K562 (cell line): ENCODE results near the gene ATL3. TPM values are rescaled to one million over a fixed set of nuclear protein-coding genes. Genes with fewer than 3 reads are reported as not detected.

ENCODE experiments used
- CSDE1 ChIP-seq, 2 experiments: fragments of 450-650 bp; IDR thresholded peaks; 2 replicates each; pipeline ENCODE4 v1.6.1; 2016; ENCODE audit warnings: mild to moderate bottlenecking in 1 of 2
- ESRRB ChIP-seq: fragments of 250-450 bp; sonication (Bioruptor Pico); IDR thresholded peaks from 2 replicates; pipeline ENCODE4 v1.5.0; 2020; ENCODE audit warnings: mild to moderate bottlenecking, moderate library complexity, borderline replicate concordance
- FOS ChIP-seq: IDR thresholded peaks from 3 replicates; pipeline ENCODE4 v1.6.1; 2011; ENCODE audit not compliant: insufficient read length; ENCODE audit errors: extremely low read depth
- HCFC1 ChIP-seq: IDR thresholded peaks from 2 replicates; pipeline ENCODE4 v1.6.1; 2012; ENCODE audit warnings: low read depth, low read length, improper control_type of control experiment
- HDAC6 ChIP-seq: IDR thresholded peaks from 2 replicates; pipeline ENCODE4 v1.6.1; 2012; ENCODE audit warnings: low read depth, mild to moderate bottlenecking, control low read depth, inconsistent platforms, low read length, moderate library complexity
- NR1H2 ChIP-seq: sonication (generic); formaldehyde crosslinking; IDR thresholded peaks from 2 replicates; pipeline ENCODE4 v1.4.0; 2020; ENCODE audit warnings: mild to moderate bottlenecking, missing genetic modification reagents
- RUNX1 ChIP-seq: sonication (generic); IDR thresholded peaks from 2 replicates; pipeline ENCODE4 v1.6.1; 2016; ENCODE audit warnings: antibody characterized with exemption, low read depth
- SIN3B ChIP-seq: fragments of 450-650 bp; IDR thresholded peaks from 2 replicates; pipeline ENCODE4 v1.6.1; 2017; ENCODE audit warnings: low read depth, mild to moderate bottlenecking, moderate library complexity
- U2AF2 ChIP-seq: fragments of 200-400 bp; formaldehyde crosslinking; optimal IDR thresholded peaks from 2 replicates; pipeline ENCODE3; 2017; ENCODE audit warnings: low read depth, mild to moderate bottlenecking, low read length
- ZBTB7A ChIP-seq: IDR thresholded peaks from 2 replicates; pipeline ENCODE4 v1.6.1; 2011; ENCODE audit warnings: low read depth, mild to moderate bottlenecking, low read length, moderate library complexity, borderline replicate concordance; ENCODE audit not compliant: control insufficient read depth
- ZNF134 ChIP-seq: fragments of 250-450 bp; sonication (Bioruptor Pico); conservative IDR thresholded peaks from 2 replicates; pipeline ENCODE4 v1.4.0; 2020
- ZNF76 ChIP-seq: fragments of 250-450 bp; sonication (Bioruptor Pico); IDR thresholded peaks from 2 replicates; pipeline ENCODE4 v1.4.0; 2020; ENCODE audit warnings: mild to moderate bottlenecking, moderate library complexity, borderline replicate concordance
- polyA plus RNA-seq, 8 experiments: library from polyadenylated mRNA; depleted of rRNA in 4 of 8; stranded (reverse) in 5 of 8; unstranded in 3 of 8; fragments of >200 nt; fragmentation: Nextera tagmentation in 2 of 8; fragmentation: Illumina TruSeq in 1 of 8; extraction: Ambion mirVana in 2 of 8; extraction: Trizol in 1 of 8; gene quantifications; 2 replicates each; pipeline versions ENCODE4 v1.2.1 to v1.2.3, GENCODE V29; 2011 to 2014; ENCODE audit warnings: inconsistent platforms in 1 of 8, missing spikeins in 1 of 8
- total RNA-seq, 7 experiments: library from RNA; depleted of rRNA in 6 of 7; stranded (reverse); fragments of >200 nt in 6 of 7; fragmentation: Illumina TruSeq in 2 of 7; extraction: Trizol in 2 of 7; gene quantifications; 2 replicates each; pipeline versions ENCODE4 v1.2.1 to v1.2.3, GENCODE V29; 2011 to 2021; ENCODE audit warnings: low replicate concordance in 1 of 7
- TF ChIP-seq, protein P1 (sequence below): sonication (generic); formaldehyde crosslinking; IDR thresholded peaks from 2 replicates; pipeline ENCODE4 v1.8.1; 2023; ENCODE audit warnings: mild to moderate bottlenecking, missing genetic modification reagents
- TF ChIP-seq, protein P2 (sequence below): fragments of 250-450 bp; sonication (Bioruptor Pico); IDR thresholded peaks from 2 replicates; pipeline ENCODE4 v1.5.0; 2021
- TF ChIP-seq, protein P3 (sequence below): fragments of 450-650 bp; formaldehyde crosslinking; IDR thresholded peaks from 2 replicates; pipeline ENCODE4 v1.4.0; 2022; ENCODE audit warnings: missing genetic modification characterization

Gene ATL3
- total and polyA plus RNA-seq, 9 of the 15 experiments (the other 6 are each of a cell fraction or from before 2014, with no cell fraction given) = 18.2 to 39.8 (median 23.9) TPM

DNA sequence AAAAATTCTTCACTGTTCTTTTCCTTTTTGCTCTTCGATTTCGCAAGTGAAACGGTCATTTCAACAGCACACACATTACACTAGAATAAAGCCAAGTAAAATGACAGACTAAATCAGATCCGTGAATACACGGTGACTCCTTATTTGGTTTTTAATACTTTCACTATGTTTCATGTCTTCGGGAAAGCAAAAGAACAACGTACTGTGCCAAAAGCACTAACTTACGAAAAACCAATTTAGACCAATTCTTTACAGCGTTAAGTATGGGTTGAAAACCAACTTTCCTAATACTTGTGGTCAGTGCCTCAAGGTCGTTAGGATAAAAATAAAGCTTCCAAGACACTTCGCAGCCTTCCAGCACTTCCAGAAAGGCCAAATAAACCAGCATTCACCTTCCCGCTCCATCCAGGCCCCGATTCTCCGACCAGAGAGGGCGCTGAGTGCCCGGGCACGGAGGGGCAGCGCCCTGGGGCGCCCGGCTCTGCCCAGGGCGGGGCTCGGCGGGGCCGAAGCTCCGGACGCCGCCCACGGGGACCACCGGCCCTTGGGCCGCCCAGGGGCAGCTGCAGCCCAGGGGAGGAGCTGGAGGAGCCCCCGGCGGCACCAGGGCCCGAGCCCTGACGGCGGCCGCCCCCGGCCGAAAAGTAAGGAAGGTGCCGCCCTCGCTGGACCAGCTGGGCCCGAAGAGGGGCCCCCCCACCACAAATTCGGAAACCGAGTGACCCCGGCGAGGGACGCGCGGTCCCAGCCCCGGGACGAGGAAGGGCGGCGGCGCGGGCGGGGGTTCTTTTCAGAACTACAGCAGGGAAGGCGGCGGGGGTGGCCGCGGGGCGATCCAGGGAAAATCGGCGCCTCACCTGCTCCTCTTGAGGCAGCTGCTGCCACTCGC is 499 bp downstream of the ATL3 start (continued):
- TF ChIP-seq CSDE1 (IDR thresholded peaks at IDR 0.05) (no peak), SIN3B (no peak), ZNF134 (no peak), ZNF76 (no peak), U2AF2 (no peak), ZBTB7A (peak; percentile 63; the same call in 1 of the 2 replicates), RUNX1 (no peak), ESRRB (CRISPR knock-in tag) (no peak), HDAC6 (no peak), HCFC1 (no peak), NR1H2 (no peak), FOS (no peak)
- TF ChIP-seq, protein P1, sequence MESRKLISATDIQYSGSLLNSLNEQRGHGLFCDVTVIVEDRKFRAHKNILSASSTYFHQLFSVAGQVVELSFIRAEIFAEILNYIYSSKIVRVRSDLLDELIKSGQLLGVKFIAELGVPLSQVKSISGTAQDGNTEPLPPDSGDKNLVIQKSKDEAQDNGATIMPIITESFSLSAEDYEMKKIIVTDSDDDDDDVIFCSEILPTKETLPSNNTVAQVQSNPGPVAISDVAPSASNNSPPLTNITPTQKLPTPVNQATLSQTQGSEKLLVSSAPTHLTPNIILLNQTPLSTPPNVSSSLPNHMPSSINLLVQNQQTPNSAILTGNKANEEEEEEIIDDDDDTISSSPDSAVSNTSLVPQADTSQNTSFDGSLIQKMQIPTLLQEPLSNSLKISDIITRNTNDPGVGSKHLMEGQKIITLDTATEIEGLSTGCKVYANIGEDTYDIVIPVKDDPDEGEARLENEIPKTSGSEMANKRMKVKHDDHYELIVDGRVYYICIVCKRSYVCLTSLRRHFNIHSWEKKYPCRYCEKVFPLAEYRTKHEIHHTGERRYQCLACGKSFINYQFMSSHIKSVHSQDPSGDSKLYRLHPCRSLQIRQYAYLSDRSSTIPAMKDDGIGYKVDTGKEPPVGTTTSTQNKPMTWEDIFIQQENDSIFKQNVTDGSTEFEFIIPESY (CRISPR knock-in tag) = no peak
- TF ChIP-seq, protein P2, sequence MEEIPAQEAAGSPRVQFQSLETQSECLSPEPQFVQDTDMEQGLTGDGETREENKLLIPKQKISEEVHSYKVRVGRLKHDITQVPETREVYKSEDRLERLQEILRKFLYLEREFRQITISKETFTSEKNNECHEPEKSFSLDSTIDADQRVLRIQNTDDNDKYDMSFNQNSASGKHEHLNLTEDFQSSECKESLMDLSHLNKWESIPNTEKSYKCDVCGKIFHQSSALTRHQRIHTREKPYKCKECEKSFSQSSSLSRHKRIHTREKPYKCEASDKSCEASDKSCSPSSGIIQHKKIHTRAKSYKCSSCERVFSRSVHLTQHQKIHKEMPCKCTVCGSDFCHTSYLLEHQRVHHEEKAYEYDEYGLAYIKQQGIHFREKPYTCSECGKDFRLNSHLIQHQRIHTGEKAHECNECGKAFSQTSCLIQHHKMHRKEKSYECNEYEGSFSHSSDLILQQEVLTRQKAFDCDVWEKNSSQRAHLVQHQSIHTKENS (CRISPR knock-in tag) = no peak
- TF ChIP-seq, protein P3, sequence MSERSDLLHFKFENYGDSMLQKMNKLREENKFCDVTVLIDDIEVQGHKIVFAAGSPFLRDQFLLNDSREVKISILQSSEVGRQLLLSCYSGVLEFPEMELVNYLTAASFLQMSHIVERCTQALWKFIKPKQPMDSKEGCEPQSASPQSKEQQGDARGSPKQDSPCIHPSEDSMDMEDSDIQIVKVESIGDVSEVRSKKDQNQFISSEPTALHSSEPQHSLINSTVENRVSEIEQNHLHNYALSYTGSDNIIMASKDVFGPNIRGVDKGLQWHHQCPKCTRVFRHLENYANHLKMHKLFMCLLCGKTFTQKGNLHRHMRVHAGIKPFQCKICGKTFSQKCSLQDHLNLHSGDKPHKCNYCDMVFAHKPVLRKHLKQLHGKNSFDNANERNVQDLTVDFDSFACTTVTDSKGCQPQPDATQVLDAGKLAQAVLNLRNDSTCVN (CRISPR knock-in tag) = 0 out of 2 replicates have a peak, but pooled peaks have one; percentile 23
